Activated CD4-positive, alpha-beta memory T cell treated with anti-CD3 and anti-CD28 coated beads for 36 hours (primary cell): ENCODE data around the gene TMEM214. TPM values are rescaled to one million over a fixed set of nuclear protein-coding genes. Genes with fewer than 3 reads are reported as not detected.

ENCODE experiments used
- CTCF ChIA-PET: fragments of 350-600 bp; sonication (Branson Sonifier 250); formaldehyde crosslinking; loops from one replicate; lab custom pipeline; 2021; ENCODE audit warnings: antibody characterized with exemption, inconsistent platforms; lab: Charles Lee
- POLR2A ChIA-PET: fragments of 350-600 bp; sonication (Branson Sonifier 250); formaldehyde crosslinking; loops from one replicate; lab custom pipeline; 2021; ENCODE audit warnings: antibody characterized with exemption; lab: Charles Lee
- DNase-seq: peaks from one replicate; pipeline ENCODE4 v3.0.0-alpha.2; 2020
- H3K27ac Mint-ChIP-seq: one replicate; pipeline ENCODE4 v1.8.0; 2021; ENCODE audit warnings: mixed read lengths
- H3K27me3 Mint-ChIP-seq: one replicate; pipeline ENCODE4 v1.8.0; 2021; ENCODE audit warnings: mixed read lengths
- H3K36me3 Mint-ChIP-seq: one replicate; pipeline ENCODE4 v1.8.0; 2021; ENCODE audit warnings: mixed read lengths
- H3K4me1 Mint-ChIP-seq: one replicate; pipeline ENCODE4 v1.8.0; 2021; ENCODE audit warnings: low read depth, mixed read lengths
- H3K4me3 Mint-ChIP-seq: one replicate; pipeline ENCODE4 v1.8.0; 2021; ENCODE audit warnings: mild to moderate bottlenecking, mixed read lengths
- H3K9me3 Mint-ChIP-seq: one replicate; pipeline ENCODE4 v1.8.0; 2021; ENCODE audit warnings: mixed read lengths
- intact Hi-C: fragments of 100-400 bp; cut with micrococcal nuclease; formaldehyde crosslinking; loops from one replicate; pipeline ENCODE4 v1.15.1; 2023
- total RNA-seq, 2 experiments: library from RNA; stranded (reverse); gene quantifications; one replicate each; pipeline ENCODE4 v1.2.3, GENCODE V29; 2021

The TMEM214 gene
- total RNA-seq, 2 experiments from 2014 or later: 52.4 to 60.1 TPM

GRCh38 chr2:27086724-27087593, 54.2 kb downstream of the TMEM214 start, which contains the start of gene KHK:
KHK (plus strand) TSS chr2:27086772; CDS start chr2:27087260, 488 bp downstream.
- peaks cover 13% of the 10 kb centered on the region for H3K4me1 Mint-ChIP-seq
- DNase-seq: no peak
- intact Hi-C loops: loop anchor here (1.0 to 5.0 kb wide), 6 partner anchors 9 to 126 kb away; partner anchors contain the start of genes ATRAID, OST4, PREB and SLC5A6
- H3K9me3 Mint-ChIP-seq: no peaks in the 10 kb centered on the region
- POLR2A ChIA-PET: interaction anchor here (0.6 to 1.6 kb wide), 3 partner anchors 14 to 47 kb away, joined by 3 to 5 read pairs (median 3); partner anchors contain the start of gene OST4
- CTCF ChIA-PET: interaction anchor here (0.9 to 3.3 kb wide), 15 partner anchors 9 to 409 kb away, joined by 3 to 20 read pairs (median 5); partner anchors contain the start of genes AGBL5, OST4, SLC5A6 and TMEM214
- no peaks in the 10 kb centered on the region for H3K36me3 Mint-ChIP-seq
- no peaks in the 10 kb centered on the region for H3K27me3 Mint-ChIP-seq
- H3K27ac Mint-ChIP-seq: peak within 1 kb of the TSS; percentile 73
- H3K4me3 Mint-ChIP-seq: peak within 1 kb of the TSS; percentile 81

GRCh38 chr2:27087823-27088410, 55.2 kb downstream of the TMEM214 start:
- ChIA-PET CTCF (interaction anchor here (0.6 to 3.0 kb wide), 9 partner anchors 8 to 408 kb away, joined by 3 to 15 read pairs (median 4); no protein-coding TSS in a partner anchor), POLR2A (interaction anchor here (1.6 kb wide), 1 partner anchor 15 kb away, joined by 5 read pairs; no protein-coding TSS in a partner anchor)
- DNase-seq: no peak
- H3K27me3 Mint-ChIP-seq: no peaks in the 10 kb centered on the region
- H3K27ac Mint-ChIP-seq: no peak overlapping the region
- intact Hi-C loops: loop anchor here (1.0 to 5.0 kb wide), 3 partner anchors 8 to 124 kb away; partner anchors contain the start of genes ATRAID, PREB and SLC5A6
- no peaks in the 10 kb centered on the region for H3K9me3 Mint-ChIP-seq
- peaks cover 13% of the 10 kb centered on the region for H3K4me1 Mint-ChIP-seq
- H3K4me3 Mint-ChIP-seq: peak overlapping the region; percentile 81
- H3K36me3 Mint-ChIP-seq: no peaks in the 10 kb centered on the region

- Mint-ChIP-seq H3K4me1 (peaks cover 13% of the 10 kb centered on the region), H3K36me3 (no peaks in the 10 kb centered on the region), H3K4me3 (no peak overlapping the region), H3K27ac (no peak overlapping the region), H3K9me3 (no peaks in the 10 kb centered on the region), H3K27me3 (no peaks in the 10 kb centered on the region)
- intact Hi-C loops: loop anchor here (5.0 kb wide), 2 partner anchors 44 to 124 kb away; partner anchors contain the start of genes ATRAID, PREB and SLC5A6
- no peak for DNase-seq
- CTCF ChIA-PET: interaction anchor here (0.6 to 3.0 kb wide), 4 partner anchors 10 to 215 kb away, joined by 3 to 15 read pairs (median 6); no protein-coding TSS in a partner anchor
- POLR2A ChIA-PET: interaction anchor here (0.5 kb wide), 1 partner anchor 52 kb away, joined by 3 read pairs; no protein-coding TSS in a partner anchor
Observed at GRCh38 chr2:27088634-27089033, 55.9 kb downstream of the TMEM214 start.

GRCh38 chr2:27089111-27089954, 56.6 kb downstream of the TMEM214 start:
- Mint-ChIP-seq H3K27ac (no peak overlapping the region), H3K4me1 (peaks cover 13% of the 10 kb centered on the region), H3K4me3 (no peak overlapping the region), H3K9me3 (no peaks in the 10 kb centered on the region), H3K36me3 (no peaks in the 10 kb centered on the region), H3K27me3 (no peaks in the 10 kb centered on the region)
- CTCF ChIA-PET: interaction anchor here (1.2 to 3.0 kb wide), 3 partner anchors 9 to 127 kb away, joined by 4 to 15 read pairs (median 4); no protein-coding TSS in a partner anchor
- intact Hi-C loops: loop anchor here (5.0 kb wide), 2 partner anchors 43 to 123 kb away; partner anchors contain the start of genes ATRAID, PREB and SLC5A6
- POLR2A ChIA-PET: interaction anchor here (0.5 kb wide), 1 partner anchor 52 kb away, joined by 3 read pairs; no protein-coding TSS in a partner anchor
- DNase-seq: no peak

Other genes starting within 250 kb of the TMEM214 start
- 10 to 100 TPM; 36.7 to 37.8 TPM for gene CENPA, start 246.9 kb upstream of the TMEM214 start, total RNA-seq
- gene DPYSL5, start 184.8 kb upstream of the TMEM214 start, total RNA-seq: not detected
- gene MAPRE3, start 62.3 kb upstream of the TMEM214 start, total RNA-seq: 1 to 10 TPM; 4.4 TPM
- gene AGBL5, start 18.7 kb downstream of the TMEM214 start, total RNA-seq: 10 to 100 TPM; 12.9 to 14.1 TPM
- 100 to 1,000 TPM; 307 to 310 TPM for gene OST4, start 38.7 kb downstream of the TMEM214 start, total RNA-seq
- gene EMILIN1, start 45.6 kb downstream of the TMEM214 start, total RNA-seq: under 1 TPM; 0.29 to 0.51 TPM
- gene KHK, start 53.8 kb downstream of the TMEM214 start, total RNA-seq: 10 to 100 TPM; 12.7 to 13.3 TPM
- 1 to 10 TPM; 2.7 to 2.9 TPM for gene CGREF1, start 86.2 kb downstream of the TMEM214 start, total RNA-seq
- under 1 TPM; 0.29 to 0.76 TPM for gene ABHD1, start 90.8 kb downstream of the TMEM214 start, total RNA-seq
- 10 to 100 TPM; 64.7 to 65.4 TPM for gene PREB, start 101.7 kb downstream of the TMEM214 start, total RNA-seq
- gene PRR30, start 106.4 kb downstream of the TMEM214 start, total RNA-seq: not detected
- not detected for gene TCF23, start 116.0 kb downstream of the TMEM214 start, total RNA-seq
- 10 to 100 TPM; 84.0 to 92.7 TPM for gene ATRAID, start 179.1 kb downstream of the TMEM214 start, total RNA-seq
- 10 to 100 TPM; 29.2 to 30.2 TPM for gene SLC5A6, start 179.3 kb downstream of the TMEM214 start, total RNA-seq
- gene CAD, start 184.4 kb downstream of the TMEM214 start, total RNA-seq: 100 to 1,000 TPM in 1 of 2 experiments, 10 to 100 TPM in 1; 99.7 to 102 TPM
- under 1 TPM; 0.86 to 0.90 TPM for gene SLC30A3, start 230.1 kb downstream of the TMEM214 start, total RNA-seq
- under 1 TPM in 1 of 2 experiments, not detected in 1; 0.19 TPM for gene DNAJC5G, start 242.5 kb downstream of the TMEM214 start, total RNA-seq
- gene TRIM54, start 249.5 kb downstream of the TMEM214 start, total RNA-seq: not detected